Activated gamma-delta T cell (primary cell): ENCODE results near the gene ZNF292.

Experiments used
- DNase-seq: peaks from one replicate; lab custom pipeline; 2025; lab: John Stamatoyannopoulos, UW

Gene ZNF292

GRCh38 chr6:87212596-87212995, 57.2 kb downstream of the ZNF292 start:
- DNase-seq: no peak

GRCh38 chr6:87213364-87213763, 58.0 kb downstream of the ZNF292 start:
- no peak for DNase-seq

GRCh38 chr6:87214831-87215230, 59.5 kb downstream of the ZNF292 start:
- DNase-seq: no peak

GRCh38 chr6:87220997-87221396, 65.6 kb downstream of the ZNF292 start:
- DNase-seq: no peak

GRCh38 chr6:87222676-87223075, 67.3 kb downstream of the ZNF292 start:
- DNase-seq: no peak

- DNase-seq: no peak
These were observed 69.6 kb downstream of the ZNF292 start for GRCh38 chr6:87224971-87225370.

- no peak for DNase-seq
These were observed 70.1 kb downstream of the ZNF292 start for GRCh38 chr6:87225511-87225910.

- no peak for DNase-seq
These were observed 70.6 kb downstream of the ZNF292 start for GRCh38 chr6:87225937-87226336.

GRCh38 chr6:87230801-87231200, 75.4 kb downstream of the ZNF292 start:
- no peak for DNase-seq

GRCh38 chr6:87237804-87238203, 82.4 kb downstream of the ZNF292 start:
- DNase-seq: no peak

- peak; percentile 7 for DNase-seq
These were observed 83.8 kb downstream of the ZNF292 start for GRCh38 chr6:87239098-87239635.

- no peak for DNase-seq
These were observed 85.9 kb downstream of the ZNF292 start for GRCh38 chr6:87241304-87241703.

- DNase-seq: no peak
These were observed 86.9 kb downstream of the ZNF292 start for GRCh38 chr6:87242311-87242710.

- no peak for DNase-seq
These were observed 88.4 kb downstream of the ZNF292 start for GRCh38 chr6:87243812-87244211.

GRCh38 chr6:87244380-87244779, 89.0 kb downstream of the ZNF292 start:
- DNase-seq: no peak

GRCh38 chr6:87250019-87250418, 94.7 kb downstream of the ZNF292 start:
- no peak for DNase-seq

GRCh38 chr6:87251225-87251624, 95.9 kb downstream of the ZNF292 start:
- no peak for DNase-seq

GRCh38 chr6:87251725-87252124, 96.4 kb downstream of the ZNF292 start:
- DNase-seq: no peak

- no peak for DNase-seq
These were observed 101.7 kb downstream of the ZNF292 start for GRCh38 chr6:87257046-87257445.

GRCh38 chr6:87257565-87257964, 102.2 kb downstream of the ZNF292 start:
- no peak for DNase-seq

GRCh38 chr6:87257975-87258374, 102.6 kb downstream of the ZNF292 start:
- DNase-seq: no peak

GRCh38 chr6:87259791-87260190, 104.4 kb downstream of the ZNF292 start:
- no peak for DNase-seq

GRCh38 chr6:87261534-87261933, 106.2 kb downstream of the ZNF292 start:
- no peak for DNase-seq

- no peak for DNase-seq
These were observed 109.1 kb downstream of the ZNF292 start for GRCh38 chr6:87264481-87264880.
